Hepatocyte (in vitro differentiated cells): ENCODE data around the gene GPR141.
A peak's percentile ranks its signal among the peaks of the same experiment; 100 is the strongest.

Source experiments
- EZH2phosphoT487 ChIP-seq: fragments of 200-600 bp; sonication (generic); IDR thresholded peaks from one replicate; pipeline ENCODE4 v1.6.1; 2018; ENCODE audit warnings: antibody characterized with exemption, mild to moderate bottlenecking, low read depth, moderate library complexity; ENCODE audit not compliant: unreplicated experiment, severe bottlenecking
- TF ChIP-seq, protein P1 (sequence below): fragments of 200-600 bp; sonication (generic); IDR thresholded peaks from 2 replicates; pipeline ENCODE4 v1.5.1; 2016; ENCODE audit warnings: antibody characterized with exemption, mild to moderate bottlenecking; ENCODE audit not compliant: poor library complexity

DNA sequence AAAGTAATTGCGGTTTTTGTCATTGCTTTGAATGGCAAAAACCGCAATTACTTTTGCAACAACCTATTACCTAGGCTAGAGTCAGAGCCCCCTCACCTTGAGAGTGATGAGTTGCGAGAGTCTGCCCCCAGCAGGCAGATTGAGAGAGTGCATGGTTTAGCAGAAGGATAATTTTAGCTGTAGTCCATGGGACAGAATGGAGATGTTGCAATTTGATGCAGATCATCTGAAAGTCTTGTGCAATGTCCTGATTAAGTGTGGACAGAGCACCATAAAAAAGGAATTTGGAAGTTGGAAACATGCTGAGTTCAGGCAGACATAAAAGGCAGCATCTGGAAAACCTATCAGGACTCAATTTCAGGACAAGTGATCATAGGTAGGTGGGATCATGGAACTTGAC lies 48.7 kb downstream of the GPR141 start:
- no peak for TF ChIP-seq EZH2phosphoT487
- TF ChIP-seq, protein P1, sequence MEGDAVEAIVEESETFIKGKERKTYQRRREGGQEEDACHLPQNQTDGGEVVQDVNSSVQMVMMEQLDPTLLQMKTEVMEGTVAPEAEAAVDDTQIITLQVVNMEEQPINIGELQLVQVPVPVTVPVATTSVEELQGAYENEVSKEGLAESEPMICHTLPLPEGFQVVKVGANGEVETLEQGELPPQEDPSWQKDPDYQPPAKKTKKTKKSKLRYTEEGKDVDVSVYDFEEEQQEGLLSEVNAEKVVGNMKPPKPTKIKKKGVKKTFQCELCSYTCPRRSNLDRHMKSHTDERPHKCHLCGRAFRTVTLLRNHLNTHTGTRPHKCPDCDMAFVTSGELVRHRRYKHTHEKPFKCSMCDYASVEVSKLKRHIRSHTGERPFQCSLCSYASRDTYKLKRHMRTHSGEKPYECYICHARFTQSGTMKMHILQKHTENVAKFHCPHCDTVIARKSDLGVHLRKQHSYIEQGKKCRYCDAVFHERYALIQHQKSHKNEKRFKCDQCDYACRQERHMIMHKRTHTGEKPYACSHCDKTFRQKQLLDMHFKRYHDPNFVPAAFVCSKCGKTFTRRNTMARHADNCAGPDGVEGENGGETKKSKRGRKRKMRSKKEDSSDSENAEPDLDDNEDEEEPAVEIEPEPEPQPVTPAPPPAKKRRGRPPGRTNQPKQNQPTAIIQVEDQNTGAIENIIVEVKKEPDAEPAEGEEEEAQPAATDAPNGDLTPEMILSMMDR, result peak; percentile 68
